ENCODE results near the gene UBE2I.
A peak's percentile ranks its signal among the peaks of the same experiment; 100 is the strongest.

Gene UBE2I

DNA sequence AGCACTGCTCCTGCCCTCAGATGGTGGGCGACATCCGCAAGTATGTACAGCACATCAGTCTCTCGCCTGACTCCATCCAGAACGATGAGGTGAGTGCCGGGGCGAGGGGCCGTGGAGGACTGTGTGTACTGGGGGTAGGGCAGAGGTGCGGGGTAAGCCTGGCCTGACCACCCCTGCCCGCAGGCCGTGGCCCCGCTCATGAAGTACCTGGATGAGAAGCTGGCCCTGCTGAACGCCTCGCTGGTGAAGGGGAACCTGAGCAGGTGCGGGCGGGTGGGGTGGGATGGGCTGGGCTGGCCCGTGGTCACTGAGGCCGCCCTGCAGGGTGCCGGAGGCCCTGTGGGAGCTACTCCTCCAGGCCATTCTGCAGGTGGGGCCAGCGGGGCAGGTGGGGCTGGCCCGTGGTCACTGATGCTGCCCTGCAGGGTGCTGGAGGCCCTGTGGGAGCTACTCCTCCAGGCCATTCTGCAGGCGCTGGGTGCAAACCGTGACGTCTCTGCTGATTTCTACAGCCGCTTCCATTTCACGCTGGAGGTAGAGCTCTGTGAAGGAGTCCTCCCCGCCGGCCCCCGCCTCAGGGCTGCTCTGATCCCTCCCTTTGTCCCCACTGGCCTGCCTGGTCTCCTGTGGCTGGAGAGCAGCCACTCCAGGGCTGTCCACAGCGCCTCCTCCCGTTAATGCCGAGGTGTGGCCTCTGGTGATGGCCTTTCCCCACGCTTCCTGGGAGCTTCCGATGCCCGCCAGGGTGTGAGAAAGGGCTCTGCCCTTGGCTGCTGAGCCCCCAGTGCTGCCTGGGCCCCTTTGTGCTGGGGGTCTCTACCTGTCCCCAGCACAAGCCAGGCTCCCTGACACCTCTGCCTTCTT lies 37.2 kb downstream of the UBE2I start:
- no peaks in the 10 kb centered on the region for H3K27me3 ChIP-seq (replicated peaks)
- TF ChIP-seq, protein P1, sequence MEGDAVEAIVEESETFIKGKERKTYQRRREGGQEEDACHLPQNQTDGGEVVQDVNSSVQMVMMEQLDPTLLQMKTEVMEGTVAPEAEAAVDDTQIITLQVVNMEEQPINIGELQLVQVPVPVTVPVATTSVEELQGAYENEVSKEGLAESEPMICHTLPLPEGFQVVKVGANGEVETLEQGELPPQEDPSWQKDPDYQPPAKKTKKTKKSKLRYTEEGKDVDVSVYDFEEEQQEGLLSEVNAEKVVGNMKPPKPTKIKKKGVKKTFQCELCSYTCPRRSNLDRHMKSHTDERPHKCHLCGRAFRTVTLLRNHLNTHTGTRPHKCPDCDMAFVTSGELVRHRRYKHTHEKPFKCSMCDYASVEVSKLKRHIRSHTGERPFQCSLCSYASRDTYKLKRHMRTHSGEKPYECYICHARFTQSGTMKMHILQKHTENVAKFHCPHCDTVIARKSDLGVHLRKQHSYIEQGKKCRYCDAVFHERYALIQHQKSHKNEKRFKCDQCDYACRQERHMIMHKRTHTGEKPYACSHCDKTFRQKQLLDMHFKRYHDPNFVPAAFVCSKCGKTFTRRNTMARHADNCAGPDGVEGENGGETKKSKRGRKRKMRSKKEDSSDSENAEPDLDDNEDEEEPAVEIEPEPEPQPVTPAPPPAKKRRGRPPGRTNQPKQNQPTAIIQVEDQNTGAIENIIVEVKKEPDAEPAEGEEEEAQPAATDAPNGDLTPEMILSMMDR (IDR thresholded peaks at IDR 0.05; ENCODE audit: low read depth, low read length, missing control alignments), result peak; percentile 28

GRCh38 chr16:1347286-1347855 lies 37.9 kb downstream of the UBE2I start:
- no peaks in the 10 kb centered on the region for H3K27me3 ChIP-seq (replicated peaks)
- no peak overlapping the region for H3K27ac ChIP-seq
- in situ Hi-C loops (cut with HindIII; ENCODE audit: low pct_ligation_motif_present, low sequenced_read_pairs), result no loop called here
- H3K4me3 ChIP-seq (ENCODE audit: low read depth, low read length), result no peak overlapping the region
- TF ChIP-seq, protein P1 (IDR thresholded peaks at IDR 0.05; ENCODE audit: low read depth, low read length, missing control alignments), result no peak
- DNase-seq, result no peak
- peaks cover 17% of the 10 kb centered on the region for H3K36me3 ChIP-seq (replicated peaks)

More for the DNA sequence above, 37.2 kb downstream of the UBE2I start:
- DNase-seq, result no peak
- in situ Hi-C loops (cut with HindIII; ENCODE audit: low pct_ligation_motif_present, low sequenced_read_pairs), result no loop called here
- Histone ChIP-seq H3K4me3 (ENCODE audit: low read depth, low read length) (no peak overlapping the region), H3K27ac (no peak overlapping the region), H3K36me3 (replicated peaks) (peaks cover 17% of the 10 kb centered on the region)

DNA sequence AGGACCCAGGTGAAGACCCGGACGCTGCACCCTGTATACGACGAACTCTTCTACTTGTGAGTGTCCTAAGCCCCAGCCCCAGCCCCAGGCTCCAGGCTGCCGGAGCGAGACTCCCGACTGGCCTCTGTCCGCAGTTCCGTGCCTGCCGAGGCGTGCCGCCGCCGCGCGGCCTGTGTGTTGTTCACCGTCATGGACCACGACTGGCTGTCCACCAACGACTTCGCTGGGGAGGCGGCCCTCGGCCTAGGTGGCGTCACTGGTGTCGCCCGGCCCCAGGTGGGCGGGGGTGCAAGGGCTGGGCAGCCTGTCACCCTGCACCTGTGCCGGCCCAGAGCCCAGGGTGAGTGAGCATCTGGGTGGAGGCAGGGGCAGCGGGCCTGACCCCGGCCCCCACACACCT lies 38.5 kb downstream of the UBE2I start:
- Histone ChIP-seq H3K4me3 (ENCODE audit: low read depth, low read length) (no peak overlapping the region), H3K36me3 (replicated peaks) (peaks cover 17% of the 10 kb centered on the region)
- TF ChIP-seq, protein P1 (IDR thresholded peaks at IDR 0.05; ENCODE audit: low read depth, low read length, missing control alignments), result no peak

DNA sequence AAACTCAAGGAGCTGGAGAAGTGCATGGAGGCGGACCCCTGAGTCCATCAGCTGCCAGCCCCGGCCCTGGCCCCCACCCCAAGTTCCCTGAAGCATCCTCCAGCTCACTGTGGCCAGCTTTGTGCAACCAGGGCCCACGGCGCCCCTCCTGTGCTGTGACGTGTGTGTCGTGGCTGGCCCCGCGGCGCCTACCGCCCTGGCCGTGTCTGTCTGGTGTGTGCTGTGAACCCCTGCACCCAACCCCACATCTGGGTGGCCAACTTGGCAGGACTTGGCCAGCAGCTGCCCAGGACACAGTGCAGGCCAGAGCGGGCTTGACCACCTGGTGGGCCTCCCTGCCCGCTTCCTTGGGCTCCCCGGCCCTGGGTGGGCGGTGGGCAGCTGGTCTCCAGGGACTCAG lies 39.0 kb downstream of the UBE2I start:
- TF ChIP-seq, protein P1 (IDR thresholded peaks at IDR 0.05; ENCODE audit: low read depth, low read length, missing control alignments), result no peak
- no peak overlapping the region for H3K4me3 ChIP-seq (ENCODE audit: low read depth, low read length)
- H3K27ac ChIP-seq, result no peak overlapping the region
- no peaks in the 10 kb centered on the region for H3K27me3 ChIP-seq (replicated peaks)
- DNase-seq, result no peak
- peaks cover 17% of the 10 kb centered on the region for H3K36me3 ChIP-seq (replicated peaks)
- in situ Hi-C loops (cut with HindIII; ENCODE audit: low pct_ligation_motif_present, low sequenced_read_pairs), result no loop called here

More for the DNA sequence above, 38.5 kb downstream of the UBE2I start:
- no peak overlapping the region for H3K27ac ChIP-seq
- DNase-seq, result no peak
- in situ Hi-C loops (cut with HindIII; ENCODE audit: low pct_ligation_motif_present, low sequenced_read_pairs), result no loop called here
- H3K27me3 ChIP-seq (replicated peaks), result no peaks in the 10 kb centered on the region

GRCh38 chr16:1348926-1349325 lies 39.5 kb downstream of the UBE2I start:
- DNase-seq, result no peak
- no peak overlapping the region for H3K4me3 ChIP-seq (ENCODE audit: low read depth, low read length)
- no peaks in the 10 kb centered on the region for H3K27me3 ChIP-seq (replicated peaks)
- TF ChIP-seq, protein P1 (IDR thresholded peaks at IDR 0.05; ENCODE audit: low read depth, low read length, missing control alignments), result no peak
- no peak overlapping the region for H3K27ac ChIP-seq
- H3K36me3 ChIP-seq (replicated peaks), result peaks cover 17% of the 10 kb centered on the region
- in situ Hi-C loops (cut with HindIII; ENCODE audit: low pct_ligation_motif_present, low sequenced_read_pairs), result no loop called here
